EH (cell line): ENCODE results near the gene NDUFB6.
"Not testable (repeated sequence)": the region's sequence is repeated elsewhere in the genome, so short reads cannot be mapped to it uniquely, and the experiment has no call there.

ENCODE experiments used
- DNase-seq: peaks from one replicate; pipeline ENCODE4 v3.0.0-alpha.2; 2015; ENCODE audit warnings: low read depth

Gene NDUFB6

GRCh38 chr9:32572900-32573523 is at the start of gene NDUFB6:
Gene NDUFB6 (minus strand): TSS chr9:32573159. CDS start chr9:32573060, 99 bp downstream.
- peak; percentile 91 for DNase-seq

DNA sequence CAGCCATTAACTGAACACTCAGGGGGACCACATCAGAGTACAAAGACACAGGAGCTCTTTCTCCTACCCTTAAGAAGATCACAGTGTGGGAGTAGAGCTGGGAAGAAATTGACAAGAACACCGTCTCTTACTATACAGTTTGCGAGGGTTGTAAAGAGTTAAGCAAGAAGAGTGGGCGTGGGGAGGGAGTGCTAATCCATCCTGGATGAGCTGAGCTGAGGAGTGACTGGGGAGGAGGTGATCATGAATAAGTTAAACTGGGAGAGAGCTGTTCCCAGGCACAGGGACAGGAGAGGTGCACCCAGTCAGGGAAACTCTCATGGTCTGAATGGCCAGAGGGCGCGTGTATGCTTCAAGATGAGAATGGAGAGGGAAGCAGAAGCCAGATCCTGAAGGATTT is 45.3 kb upstream of the NDUFB6 start:
- no peak for DNase-seq

DNA sequence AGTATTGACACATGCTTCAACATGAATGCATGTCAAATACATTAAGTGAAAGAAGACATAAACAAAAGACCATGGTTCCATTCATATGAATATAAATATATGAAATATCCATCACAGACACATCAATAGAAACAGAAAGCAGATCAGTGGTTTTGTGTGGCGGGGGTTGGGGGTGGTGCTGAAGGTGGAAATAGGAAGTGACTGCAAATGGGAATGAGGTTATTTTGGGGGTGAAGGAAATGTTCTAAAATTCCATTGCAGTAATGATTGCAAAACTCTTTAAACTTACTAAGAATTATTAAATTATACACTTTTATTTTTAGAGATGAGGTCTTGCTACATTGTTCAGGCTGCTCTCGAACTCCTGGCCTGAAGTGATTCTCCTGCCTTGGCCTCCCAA is 33.9 kb upstream of the NDUFB6 start:
- DNase-seq: no peak

DNA sequence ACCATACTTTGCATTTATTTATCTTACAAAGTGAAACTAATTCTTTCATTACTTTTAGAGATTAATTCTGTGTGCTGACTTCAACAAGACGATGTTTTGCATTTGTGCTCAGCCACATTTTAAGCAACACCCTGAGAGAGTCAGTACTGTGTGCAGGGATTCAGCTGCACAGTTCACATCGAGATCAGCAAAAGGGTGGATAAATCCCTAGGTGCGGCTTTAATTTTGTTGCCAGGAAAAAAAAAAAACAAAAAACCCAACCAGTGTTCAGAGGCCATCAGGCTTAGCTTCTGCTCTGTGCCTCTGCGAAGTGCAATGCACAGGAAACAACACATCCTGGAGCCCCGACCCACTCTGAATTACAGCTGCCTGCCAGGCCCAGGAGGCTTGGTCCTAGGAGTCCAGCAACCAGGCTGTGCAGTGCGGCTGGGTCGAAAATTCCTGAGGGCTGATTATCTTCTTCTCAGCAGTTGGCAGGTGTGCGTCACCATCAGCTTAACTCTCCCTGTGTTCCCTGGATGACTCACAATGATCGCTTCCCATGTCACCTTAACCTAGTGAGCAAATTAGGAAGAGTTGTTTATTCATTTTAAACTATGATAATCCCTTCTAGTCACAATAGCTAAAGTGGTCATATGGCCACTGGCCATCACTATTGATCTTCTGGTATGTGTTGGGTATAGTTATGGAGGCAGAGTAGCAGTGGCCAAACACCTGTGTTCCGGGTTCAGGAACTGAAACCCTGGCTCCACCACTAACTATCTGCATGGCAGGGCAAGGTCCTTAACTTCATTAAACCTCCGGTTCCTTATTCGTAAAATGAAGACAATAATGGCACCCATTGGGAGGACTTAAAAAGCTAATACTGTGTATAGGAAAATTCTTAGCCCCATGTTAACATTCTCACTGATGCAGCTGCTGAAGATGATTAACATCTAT is 31.2 kb upstream of the NDUFB6 start:
- DNase-seq: no peak

DNA sequence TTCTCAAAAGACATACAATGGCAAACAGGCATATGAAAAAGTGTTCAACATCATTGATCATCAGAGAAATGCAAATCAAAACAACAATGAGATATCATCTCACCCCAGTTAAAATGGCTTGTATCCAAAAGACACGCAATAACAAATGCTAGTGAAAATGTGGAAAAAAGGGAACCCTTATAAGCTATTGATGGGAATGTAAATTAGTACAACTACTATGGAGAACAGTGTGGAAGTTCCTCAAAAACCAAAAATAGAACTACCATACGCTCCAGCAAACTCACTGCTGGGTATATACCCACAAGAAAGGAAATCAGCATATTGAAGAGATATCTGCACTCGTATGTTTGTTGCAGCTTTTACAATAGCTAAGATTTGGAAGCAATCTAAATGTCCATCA is 26.1 kb upstream of the NDUFB6 start:
- not testable (repeated sequence) for DNase-seq

DNA sequence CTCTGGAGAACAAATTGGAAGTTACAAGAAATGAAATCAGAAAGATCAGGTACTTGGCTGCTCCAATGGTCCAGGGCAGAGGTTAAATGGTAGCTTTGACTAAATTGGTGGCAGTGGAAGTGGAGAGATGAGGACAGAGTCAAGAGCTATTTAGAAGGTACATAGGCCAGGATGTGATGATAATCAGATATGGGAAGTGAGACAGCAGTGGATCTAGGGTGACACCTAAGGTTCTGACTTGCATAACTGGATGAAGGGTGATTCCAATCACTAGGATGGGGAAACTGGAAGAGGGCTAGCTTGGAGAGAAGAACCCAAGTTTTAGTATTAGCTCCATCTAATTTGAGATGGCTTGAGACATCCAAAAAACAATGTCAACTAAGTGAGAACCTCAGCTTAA is 24.0 kb upstream of the NDUFB6 start:
- no peak for DNase-seq

GRCh38 chr9:32596096-32596865 is 23.3 kb upstream of the NDUFB6 start:
- no peak for DNase-seq

DNA sequence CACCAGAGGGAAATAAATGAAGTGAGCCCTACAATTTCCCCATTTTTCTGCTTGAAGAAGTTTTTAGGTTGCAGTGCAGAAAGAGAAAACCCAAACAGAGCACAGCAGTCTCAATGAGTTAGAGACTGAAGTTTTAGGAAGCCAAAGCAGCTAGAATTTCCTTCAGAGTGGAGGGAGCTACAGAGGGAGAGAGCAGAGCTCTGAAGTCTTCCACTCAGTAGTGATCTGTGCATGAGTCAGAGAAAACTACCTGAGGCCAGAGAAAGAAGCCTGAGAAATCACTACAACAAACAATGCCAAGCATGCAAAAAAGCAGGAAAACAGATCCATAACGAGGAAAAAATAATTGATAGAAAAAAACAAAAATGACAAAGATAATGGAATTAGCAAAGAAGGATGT is 17.9 kb upstream of the NDUFB6 start:
- DNase-seq: no peak

DNA sequence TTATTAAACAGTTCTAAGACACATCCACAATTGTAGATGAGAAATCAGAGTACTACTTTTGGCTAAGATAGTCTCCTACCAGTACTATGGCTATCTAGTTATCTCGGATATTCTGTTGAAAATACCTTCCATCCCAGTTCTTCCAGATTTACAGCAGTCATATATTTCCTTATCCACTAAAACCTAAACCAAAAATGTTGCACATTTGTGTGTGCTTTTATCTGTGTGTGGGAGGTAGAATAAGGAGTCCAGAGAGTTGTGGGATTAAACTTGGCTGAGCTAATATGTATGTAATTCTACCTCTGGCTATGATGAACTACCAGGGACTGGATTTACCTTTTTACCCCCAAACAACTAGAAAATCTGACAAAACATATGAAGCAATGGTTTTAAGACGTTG is 17.5 kb upstream of the NDUFB6 start:
- no peak for DNase-seq

DNA sequence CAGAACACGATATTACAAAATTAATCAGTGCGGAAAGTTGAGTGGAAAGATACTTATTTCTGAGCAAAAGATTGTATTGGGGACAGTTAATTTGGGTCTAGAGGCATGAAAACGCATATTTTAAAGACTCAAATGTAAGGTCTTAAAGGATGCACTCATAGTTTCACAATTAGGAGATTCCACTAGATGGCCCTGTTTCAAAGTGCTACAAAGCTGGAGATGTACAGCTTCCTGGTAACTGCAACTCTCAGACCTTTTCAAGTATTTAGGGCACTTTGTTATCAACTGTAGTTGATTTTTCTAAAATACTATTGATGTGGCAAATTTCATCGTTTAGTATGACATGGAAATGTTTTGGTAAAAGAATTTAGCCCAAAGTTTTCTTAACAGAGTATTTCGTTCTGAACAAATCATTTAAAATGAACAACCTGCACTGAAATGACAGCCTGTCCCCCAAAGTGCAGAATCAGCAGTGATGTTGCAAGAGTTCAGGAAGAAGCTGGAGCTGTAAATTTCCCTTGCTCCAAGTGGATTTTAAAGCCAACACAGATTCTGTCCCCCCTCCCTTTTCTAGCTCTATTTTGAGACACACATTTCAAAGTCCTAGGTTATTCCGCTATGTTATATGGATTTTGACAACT is 16.2 kb upstream of the NDUFB6 start:
- DNase-seq: peak; percentile 56

DNA sequence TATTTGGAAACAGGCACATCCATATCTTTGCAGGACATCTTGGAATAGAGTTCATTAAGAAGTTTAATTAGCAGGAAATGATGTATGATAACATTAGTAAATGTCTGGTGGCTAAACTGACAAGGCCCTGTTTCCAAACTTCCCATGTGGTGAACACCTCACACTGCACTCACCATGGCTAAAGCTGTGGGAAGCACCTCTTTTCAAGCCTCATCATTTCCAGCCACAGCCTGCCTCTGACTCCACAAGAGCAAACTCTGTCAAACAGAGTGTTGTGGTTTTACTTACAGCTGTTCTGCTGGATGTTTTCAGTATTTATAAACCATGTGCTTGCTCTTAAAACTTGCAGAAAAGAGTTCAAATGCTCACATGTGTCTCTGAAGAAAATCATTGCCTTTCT is 14.9 kb upstream of the NDUFB6 start:
- DNase-seq: no peak

- DNase-seq: peak; percentile 48
Observed at GRCh38 chr9:32584784-32585183, 11.8 kb upstream of the NDUFB6 start.

DNA sequence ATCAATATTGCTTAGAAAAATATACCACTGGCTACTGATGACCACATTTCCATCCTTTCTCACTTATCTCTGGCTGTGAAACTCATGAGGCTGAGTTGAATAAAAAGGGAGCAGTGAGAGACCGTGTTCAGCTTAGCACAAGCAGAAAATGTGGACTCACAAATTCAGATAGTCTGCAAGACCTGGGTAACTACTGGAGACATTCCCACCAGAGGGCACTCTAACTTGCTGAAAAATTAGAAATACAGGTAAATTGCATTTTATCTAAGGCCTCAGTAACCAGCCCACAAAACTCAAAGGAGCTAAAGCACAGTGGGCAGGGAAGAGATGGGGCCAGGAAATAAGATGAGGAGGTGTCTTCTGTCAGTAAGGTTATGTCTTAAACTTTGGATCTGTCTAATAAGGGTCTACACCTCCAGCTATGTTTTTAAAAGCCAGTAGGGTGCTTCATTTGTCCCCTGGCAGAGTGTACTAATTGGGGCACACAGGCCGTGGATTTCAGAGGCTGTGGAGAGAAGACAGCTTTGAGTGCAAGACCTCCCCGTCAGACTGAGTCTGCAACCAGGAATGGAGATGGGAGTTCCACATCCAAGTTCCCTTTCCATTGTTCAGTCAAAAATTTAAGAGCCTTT is 8.7 kb upstream of the NDUFB6 start:
- DNase-seq: peak; percentile 55

DNA sequence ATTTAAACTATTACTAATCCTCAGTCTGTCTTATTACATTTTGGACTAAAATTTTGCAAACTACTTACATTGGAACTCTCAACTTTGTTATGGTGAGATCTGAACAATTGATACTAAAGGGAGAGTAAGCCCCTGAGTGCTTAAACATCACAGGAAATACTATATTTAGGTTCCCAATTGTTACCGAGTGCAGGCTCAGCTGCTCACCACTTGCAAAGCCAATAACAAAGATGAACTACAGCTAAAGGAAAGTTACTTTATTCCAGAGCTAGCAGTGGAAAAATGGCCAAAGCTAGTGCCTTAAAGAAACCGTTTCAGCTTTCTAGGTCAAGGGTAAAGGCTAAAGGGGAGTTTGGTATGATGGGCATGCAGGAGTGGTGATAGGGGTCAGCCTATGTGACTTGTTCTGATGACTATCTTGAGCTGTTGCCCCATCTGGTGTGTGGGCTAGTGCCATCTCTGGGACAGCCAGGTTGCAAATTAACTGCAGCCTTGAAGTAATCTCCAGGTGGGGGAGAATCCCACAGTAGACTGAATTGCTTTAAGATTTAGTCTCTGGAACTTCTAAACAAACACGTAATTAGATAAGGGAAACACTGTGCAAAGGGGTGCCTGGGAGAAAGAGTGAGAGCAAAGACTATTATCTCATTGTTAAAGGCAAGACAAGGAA is 7.8 kb upstream of the NDUFB6 start:
- DNase-seq: no peak

- peak; percentile 62 for DNase-seq
Observed at GRCh38 chr9:32579706-32580331, 6.9 kb upstream of the NDUFB6 start.

- peak; percentile 6 for DNase-seq
Observed at GRCh38 chr9:32578976-32579375, 6.0 kb upstream of the NDUFB6 start.

GRCh38 chr9:32577316-32577715 is 4.4 kb upstream of the NDUFB6 start:
- DNase-seq: no peak

DNA sequence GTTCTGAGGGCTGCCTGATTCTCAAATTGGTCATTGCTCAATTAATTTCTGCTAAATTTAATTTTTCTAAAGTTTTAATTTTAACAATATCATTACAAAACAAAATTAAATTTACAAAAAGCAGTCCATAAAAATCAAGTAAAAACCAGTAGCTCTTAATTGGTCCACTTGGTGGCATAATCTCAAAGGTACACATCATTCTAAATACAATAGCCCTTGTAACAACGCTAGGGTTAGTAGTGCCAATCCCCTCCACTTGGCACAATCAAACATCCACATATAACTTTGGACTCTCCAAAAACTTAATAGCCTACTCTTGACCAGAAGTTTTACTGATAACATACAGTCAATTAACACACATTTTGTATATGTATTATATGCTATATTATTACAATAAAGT is 1.9 kb upstream of the NDUFB6 start:
- no peak for DNase-seq

- no peak for DNase-seq
Observed at GRCh38 chr9:32573821-32574220, 862 bp upstream of the NDUFB6 start.
